Cerebellar cortex (tissue), 1 donor: ENCODE results near the gene RIPOR2.

Experiments
- DNase-seq: peaks from one replicate; pipeline ENCODE4 v3.0.0-alpha.2; 2015; ENCODE audit warnings: low spot score

Gene RIPOR2

DNA sequence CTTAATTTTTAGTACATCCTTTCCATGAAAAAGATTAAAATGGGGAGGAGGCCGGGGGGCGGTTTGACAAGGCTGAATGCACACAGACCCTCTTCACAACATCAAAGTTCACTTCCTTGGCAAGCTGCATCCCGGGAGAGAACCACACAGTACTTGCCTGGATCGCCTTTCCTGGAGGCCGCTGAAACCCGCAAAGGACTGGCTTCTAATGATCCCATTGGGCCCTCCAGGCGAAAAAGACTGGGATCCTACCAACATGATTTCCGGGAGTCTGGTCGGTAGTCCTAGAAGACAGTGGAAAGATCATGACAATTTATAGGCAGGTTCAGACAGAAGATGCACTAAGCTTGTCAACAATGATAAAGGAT, 60.2 kb downstream of the RIPOR2 start:
- no peak for DNase-seq

DNA sequence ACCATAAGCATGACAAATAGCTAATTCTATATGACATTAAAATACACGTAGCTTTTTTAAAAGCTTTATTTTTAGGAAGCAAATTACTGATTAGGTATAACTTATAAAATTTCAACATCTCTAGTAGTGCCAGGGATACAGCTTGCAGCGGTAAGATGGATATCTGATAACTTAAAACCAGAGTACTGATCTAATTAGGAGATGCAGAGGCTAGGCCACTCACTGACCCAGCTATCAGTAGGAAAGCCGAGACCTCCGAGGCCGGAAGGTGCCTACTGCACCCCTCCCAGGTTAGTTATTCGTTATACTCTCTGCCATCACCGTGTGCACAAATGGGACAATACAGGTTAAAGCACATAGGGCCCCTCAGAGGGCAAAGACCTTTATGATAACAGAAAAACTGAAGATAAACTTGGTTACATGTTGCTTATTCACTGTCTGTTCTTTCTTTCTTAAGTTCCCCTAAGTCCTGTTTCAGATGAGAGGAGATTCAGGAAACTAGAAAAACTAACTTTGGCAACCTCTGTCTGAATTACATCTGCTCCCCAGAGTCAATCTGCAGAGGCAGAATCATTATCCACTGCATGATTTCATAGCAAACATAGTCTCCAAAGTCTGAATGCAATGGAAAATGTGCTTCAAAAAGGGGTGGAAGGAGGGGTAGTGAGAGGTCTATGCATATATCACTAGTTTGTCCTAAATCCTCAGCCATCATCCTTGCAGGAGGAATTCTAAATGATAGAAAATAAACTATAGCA, 60.8 kb downstream of the RIPOR2 start:
- DNase-seq = no peak

DNA sequence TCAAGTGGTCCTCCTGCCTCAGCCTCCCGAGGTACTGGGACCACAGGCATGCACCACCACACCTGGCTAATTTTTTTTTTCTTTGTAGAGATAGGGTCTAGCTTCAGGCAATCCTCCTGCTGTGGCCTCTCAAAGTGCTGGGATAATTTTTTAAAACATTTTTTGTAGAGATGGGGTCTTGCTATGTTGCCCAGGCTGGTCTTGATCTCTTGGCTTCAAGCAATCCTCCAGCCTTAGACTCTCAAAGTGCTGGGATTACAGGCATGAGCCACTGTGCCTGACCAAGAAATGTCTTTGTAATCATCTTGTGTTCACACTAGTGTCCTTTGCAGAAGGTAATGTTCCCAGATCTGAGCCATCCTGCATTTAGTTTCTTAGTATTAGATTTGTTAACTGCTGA, 61.6 kb downstream of the RIPOR2 start:
- no peak for DNase-seq

DNA sequence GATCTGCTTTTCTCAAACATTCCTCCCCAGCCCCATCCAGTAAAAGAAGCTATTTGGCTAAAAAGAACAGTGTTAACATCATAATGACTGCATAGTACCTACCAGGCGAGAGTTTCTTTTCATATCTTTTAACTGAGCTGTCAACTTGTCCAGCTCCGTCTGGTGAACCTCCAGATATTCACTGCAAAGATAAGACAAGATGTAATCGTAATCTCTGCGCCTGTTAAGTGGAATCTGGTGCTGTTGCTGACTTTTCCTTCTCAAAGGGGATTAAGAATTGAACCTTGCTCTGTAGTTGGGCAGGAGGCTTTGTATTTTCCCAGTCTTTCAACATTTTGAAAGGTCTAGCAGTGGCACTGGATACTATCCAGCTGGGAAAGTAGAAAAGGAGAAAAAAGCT, 63.0 kb downstream of the RIPOR2 start:
- DNase-seq = no peak

DNA sequence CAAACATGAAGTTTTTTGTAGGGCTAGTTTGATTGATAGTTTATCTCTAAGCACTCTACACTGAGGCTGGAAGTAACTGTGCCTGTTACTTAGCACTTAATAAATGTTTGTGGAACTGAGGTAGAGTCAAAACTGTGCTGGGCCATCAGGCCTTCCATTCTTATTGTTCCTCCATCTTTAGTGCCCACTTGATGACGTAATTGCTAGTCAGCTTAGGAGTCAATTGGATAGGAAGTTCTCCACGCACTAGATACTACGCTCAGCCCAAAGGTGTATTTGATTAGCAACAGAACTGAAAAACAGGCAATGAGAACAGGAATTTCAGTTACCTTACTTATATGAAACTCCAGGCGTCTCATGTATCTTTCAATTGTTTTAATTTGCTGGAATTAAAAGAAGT, 67.0 kb downstream of the RIPOR2 start:
- DNase-seq = no peak

DNA sequence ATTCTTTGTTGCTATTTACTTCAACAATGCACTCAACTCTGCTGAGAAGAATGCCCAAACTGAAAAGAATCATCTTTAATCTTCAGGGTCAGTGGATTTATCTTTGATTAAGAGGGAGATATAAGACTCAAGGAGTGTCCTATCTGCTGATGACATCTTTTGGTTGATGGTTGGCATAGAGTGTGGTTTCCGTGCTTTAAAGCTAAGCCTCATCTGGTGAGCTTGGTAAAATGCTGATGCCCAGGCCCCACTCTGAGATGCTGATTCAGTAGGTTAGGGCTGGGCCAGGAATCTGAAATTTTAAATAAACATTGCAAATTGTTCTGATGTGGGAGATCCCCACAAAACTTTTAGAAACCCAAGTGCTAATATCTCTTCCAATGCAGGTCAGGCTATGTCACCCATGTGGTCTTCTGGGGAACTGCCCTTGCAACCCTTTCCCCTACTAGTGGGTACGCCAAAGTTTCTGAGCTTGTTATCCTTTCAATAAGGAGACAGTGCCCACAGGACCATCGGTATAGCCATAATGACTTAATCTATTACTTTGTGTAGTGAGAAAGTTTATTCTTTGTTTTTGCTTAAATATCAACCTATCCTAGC, 68.6 kb downstream of the RIPOR2 start:
- DNase-seq = no peak

DNA sequence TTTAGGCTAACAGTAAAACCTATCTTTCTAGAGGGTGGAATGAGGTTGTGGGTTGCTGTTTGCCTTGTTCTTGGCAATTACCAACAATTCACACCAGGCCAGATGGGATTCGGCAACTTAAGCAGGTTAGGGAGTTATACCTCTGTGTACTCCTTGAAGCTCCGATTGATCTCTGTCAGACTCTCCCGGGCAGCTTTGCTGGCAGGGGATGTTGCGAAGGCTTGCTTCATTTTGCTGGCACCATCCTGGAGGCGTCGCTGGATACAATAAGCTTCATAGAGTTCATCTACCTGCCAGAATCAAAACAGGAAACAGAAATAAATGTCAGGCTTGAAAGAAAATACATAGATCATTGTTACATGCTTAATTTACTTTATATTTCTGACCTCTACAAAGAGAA, 70.6 kb downstream of the RIPOR2 start:
- no peak for DNase-seq

DNA sequence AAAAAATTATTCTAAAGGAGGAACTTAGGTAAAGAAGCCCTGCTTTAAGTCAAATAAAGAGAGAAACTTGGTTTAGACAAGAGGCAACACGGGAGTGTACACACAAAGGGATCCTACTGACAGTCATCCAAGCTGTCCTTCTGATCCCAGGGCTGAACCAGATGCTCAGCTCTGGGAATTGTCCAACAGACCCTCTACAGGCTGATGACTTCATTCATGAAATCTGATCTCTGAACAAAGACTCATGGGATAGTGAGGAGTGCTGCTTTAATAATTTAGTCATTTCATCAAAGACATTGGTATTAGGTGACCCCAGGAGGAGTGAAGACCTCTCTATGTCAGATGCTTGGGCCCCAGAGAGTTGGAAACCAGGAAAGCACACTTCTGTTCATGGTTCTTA, 71.4 kb downstream of the RIPOR2 start:
- DNase-seq = no peak

DNA sequence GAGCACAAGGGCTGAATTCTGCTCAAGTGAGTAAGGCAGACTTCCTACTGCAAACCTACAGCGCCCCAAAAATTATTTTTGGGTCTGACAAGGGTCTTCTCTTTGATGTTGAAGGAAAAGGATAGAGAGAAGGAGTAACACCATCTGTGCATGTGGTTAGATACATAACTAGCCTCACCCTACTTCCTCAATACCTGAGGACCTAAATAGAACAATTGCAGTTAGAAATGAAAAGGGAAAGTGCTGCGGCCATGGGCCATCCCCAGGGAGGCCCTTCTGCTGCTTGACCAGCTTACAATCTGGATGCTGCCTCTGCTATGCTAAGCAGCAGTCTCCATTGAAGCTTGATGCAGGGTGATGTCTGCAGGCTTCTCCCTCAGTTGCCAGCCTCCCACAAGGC, 73.8 kb downstream of the RIPOR2 start:
- DNase-seq = no peak

DNA sequence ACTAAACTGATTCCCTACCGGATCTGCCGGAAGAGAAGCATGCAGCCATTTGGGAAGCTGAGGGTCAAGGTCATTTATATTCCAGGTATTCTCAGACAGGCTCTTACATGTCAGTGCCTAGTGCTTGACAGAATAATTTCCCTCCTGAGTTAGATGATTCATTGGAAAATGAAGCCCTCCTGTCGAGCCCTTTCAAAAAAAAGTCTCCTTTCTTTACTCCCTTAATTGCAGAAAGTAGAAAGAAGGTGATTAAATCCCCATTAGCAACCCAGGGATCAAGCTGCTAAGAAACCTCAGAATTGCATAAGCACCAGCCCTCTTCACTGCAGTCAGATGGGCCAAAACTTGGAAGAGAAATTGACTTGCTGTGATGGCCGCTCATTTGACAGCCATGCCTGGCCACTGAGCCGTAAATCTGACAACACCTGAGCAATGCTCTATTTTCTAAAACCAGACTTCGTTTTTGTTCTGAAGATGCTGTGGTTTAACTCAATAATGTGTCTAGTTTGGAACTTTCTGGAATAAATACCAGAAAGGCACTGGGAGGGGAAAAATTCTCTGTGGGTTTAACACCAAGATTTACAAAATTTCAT, 76.1 kb downstream of the RIPOR2 start:
- no peak for DNase-seq

DNA sequence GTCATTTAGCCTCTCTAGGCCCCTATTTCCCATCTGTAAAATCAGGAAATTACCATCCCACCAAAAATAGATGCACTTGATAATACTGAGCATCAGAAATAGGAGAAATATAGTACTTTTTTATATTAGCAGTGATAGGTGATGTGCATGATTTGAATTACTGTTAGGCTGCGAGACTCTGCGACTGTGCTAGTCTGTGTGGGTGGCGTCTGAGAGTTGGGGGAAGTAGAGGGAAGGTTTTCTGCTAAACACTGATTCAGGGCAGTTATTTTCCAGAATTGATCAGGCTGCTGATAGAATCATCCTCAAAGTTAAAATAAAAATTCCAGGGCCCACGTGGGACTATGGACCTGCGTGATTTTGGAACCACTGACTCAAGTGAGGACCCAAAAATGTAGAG, 76.6 kb downstream of the RIPOR2 start:
- no peak for DNase-seq

DNA sequence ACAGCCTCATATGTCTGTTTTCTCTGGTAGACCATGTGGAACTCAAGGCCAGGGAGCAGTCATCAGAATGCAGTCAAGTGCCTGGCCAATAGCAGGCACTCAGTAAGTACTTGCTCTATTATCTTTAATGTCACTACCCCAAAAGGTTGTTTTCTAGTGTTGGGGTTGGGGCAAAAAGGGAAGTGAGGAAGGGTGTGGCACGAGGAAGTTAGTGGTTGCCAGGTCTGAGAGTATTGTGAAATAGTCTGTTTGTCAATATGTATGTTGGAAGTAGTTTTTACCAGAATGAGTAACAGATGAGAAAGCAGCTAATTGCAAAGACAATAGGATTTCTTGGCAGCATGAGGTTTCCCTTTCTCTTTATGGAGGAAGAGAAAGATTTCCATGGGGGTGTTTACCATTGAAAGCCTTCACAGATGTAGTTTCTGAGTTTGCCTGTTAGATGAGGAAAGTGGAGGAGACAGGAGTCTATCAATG, 77.5 kb downstream of the RIPOR2 start:
- DNase-seq = no peak

DNA sequence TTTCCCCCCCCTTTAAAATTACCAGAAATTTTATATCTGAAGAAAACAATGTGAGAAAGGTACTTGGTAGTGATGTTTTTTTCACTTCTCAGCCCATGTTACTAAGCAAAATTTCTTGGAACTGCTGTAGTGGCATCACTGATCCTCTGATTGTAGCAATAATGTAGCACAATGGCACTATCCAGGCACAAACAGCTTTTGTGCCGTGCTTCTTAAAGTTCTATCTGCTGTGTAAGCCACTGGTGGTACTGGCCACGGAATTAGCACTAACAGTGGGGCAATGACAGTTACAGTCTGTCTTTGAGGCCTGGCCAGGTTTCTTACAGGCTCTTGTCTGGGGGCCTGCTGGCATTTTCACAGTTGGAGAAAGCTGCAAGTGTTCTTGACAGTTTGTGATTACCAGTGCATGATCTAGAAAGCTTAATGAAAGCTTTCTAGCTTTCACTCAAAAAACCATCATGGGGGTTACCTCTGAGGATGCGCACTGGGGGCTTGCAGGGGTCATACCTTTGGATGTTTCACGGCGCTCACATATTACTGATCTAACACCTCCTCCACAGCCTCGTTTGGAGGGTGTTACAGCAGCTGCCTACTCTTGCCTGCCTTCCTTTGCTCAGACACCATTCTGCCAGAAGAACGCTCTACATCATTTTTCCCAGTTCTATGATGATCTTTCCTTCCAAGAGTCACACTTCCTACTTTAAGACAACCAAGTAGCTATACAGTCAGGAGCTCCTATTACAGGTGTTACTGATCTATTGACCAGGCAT, 78.7 kb downstream of the RIPOR2 start:
- DNase-seq = no peak

DNA sequence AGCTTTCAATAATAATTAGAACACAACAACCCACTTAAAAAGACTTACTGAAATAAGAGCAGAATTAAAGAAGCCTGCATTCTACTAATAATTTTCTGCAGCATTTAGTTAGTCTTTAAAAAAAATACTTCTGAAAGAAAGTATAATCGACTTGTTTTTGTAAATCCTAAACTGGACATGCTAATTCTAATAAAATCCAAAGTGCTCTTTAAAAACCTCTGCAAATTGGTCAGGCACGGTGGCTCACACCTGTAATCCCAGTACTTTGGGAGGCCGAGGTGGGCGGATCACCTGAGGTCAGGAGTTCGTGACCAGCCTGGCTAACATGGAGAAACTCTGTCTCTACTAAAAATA, 79.5 kb downstream of the RIPOR2 start:
- DNase-seq = no peak

DNA sequence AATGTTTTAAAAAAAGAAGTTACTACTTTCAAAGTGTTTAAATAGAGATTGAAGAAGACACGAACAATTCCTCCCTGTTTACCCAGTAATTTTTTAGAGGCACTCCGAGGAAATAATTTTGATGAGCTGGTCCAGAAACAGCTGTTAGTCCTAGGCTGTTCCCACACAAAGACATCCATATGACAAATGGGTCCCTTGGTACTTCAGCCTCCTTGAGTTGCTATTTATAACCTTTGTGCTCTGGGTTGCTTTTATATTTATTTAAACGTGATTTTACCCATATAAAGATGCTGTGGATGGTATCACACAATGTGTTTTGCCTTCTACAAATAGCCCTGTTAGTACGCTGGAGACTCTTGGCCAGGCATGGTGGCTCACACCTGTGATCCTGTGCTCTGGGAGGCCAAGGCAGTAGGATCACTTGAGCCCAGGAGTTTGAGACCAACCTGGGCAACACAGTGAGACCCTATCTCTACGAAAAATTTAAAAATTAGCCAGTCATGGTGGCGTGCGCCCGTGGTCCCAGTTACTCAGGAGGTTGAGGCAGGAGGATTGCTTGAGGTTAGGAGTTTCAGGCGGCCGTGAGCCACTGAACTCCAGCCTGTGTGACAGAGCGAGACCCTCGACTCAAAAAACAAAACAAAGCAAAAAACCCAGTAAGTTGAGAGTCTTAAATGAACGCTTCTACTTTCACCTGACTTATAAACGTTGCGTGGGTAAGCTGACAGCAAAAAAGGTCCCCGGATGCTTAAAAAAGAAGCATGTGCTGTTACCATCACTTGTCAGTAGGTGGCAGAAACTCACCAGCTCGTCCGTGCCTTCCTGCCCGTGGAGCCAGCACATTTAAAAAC, 80.1 kb downstream of the RIPOR2 start:
- peak; percentile 70 for DNase-seq

DNA sequence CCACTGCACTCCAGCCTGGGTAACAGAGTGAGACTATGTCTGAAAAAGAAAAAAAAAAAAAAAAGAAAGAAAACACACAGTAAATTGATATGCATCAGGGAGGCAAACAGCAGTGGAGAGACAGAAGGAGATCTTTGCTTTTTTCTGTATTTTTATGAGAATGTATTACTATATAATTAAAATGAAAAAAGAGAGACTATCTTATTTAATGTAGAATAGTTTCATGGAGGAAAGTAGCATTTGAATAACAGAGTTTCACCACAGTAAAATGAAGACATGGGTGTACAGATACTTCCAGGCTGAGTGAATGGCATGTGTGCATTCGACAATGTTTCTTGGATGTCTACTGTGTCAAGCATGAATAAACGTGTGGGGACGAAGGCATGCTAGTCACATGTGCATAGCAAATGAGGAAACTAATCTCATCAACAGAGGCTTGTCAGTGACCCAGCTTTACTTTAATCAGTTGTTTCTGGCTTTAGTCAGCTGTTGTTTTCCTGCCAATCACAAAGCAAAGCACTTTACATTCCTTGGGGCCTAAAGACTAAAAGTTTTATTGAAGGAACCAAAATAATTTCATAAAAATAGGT, 81.6 kb downstream of the RIPOR2 start:
- DNase-seq = no peak

DNA sequence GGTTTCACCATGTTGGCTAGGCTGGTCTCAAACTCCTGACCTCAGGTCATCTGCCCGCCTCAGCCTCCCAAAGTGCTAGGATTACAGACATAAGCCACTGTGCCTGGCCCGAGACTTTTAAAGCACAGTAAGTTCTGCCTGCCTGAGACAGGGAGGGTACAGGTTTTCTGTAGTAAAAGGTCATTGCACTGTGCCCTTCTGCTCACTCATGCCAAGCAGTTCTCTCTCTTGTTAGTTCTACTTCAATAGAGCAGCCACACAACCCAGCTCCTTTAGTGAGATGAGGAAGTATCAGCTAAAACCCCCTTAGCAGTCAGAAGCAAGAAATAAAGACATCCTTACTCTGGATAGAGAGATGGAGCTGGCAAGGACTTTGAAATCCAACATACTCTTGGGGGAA, 84.7 kb downstream of the RIPOR2 start:
- no peak for DNase-seq

DNA sequence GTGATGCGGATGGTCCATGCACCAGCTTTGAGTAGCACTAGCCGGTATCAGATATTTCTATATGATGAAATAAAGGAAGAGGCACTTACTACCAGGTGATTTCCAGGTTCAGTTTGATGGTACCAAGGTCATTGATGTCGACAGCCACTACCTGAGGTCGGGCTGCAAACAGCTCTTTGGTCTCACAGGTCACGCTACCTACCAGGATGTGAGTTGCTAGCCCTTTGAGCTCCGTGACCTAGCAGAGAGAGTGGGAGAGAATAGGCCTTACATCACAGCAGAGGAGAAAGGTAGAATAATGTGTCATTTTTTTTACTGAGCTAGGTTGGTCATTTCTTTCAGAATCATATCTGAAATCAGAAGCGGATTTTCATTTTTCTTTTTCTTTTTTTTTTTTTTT, 86.0 kb downstream of the RIPOR2 start:
- no peak for DNase-seq

DNA sequence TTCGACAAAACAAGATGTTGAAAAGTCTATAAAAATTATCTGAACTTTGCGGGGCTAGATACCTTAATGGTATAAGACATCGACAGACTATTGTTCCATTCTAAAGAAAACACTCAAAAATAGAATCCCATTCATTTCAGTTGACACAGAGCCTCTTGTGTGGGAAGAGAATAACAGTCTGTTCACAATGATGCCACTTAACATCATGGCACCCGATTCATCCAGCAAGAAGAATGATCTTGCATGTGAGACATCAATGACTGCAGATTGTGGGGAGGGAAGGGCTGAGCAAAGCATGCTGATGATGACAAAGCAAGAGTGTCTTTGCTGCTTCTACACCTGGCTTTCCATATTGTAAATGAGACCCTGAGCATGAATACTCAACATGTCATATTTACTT, 87.3 kb downstream of the RIPOR2 start:
- no peak for DNase-seq

DNA sequence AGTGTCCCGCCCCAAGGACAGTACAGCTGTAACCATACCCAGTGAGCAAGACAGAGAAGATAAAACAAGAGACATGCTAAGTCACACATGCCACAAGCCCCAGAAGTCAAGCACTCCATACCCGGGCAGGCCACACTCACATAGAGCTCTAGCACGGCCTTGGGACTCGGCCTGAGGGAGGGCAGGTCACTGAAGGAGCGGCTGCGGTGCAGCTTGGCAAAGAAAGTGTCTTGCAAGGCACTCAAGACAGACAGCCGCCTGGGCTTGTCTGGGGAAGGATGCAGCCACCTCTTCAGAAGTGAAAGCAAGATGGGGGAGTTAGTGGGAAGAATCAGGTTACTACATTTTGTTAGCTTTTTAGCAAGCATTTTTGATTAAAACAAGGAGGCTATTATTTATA, 88.4 kb downstream of the RIPOR2 start:
- no peak for DNase-seq

DNA sequence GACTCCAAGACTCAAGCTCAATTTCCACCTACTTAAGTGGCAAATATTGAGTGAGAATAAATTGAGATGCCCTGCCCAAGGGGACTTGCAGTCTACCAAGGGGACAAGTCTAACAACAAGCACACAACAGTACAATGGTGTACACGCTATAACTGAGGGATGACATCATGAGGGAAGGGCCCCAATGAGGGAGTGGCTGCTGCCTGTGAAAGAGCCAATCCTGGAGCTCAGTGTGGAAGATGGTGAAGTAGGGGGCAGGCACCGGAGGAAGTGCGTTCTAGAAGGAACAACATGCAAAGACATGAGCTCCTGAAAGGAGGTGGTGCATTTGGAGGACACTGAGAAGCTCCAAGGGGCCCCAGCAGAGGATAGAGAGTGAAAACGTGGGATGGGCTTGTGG, 90.2 kb downstream of the RIPOR2 start:
- no peak for DNase-seq

DNA sequence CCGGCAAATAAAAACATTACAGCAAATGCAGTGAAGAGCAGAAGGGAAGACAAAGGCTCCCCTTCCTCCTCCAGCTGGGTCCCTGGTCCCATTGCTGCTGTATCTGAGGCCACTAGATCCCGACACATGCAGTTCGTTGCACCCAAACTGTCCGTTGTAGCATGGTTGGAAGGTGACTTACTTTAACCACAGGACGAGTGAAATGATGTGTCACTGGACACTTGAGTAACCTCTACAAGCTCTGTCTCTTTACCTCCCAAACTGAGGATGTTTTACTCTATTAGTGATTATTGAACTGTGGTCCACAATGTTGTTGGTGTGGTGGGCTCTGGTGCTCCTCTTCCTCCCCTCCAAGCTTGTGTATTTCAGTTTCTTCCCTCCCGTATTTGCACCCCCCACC, 90.9 kb downstream of the RIPOR2 start:
- no peak for DNase-seq
